HG03025 (cell line): ENCODE measurements around the gene CFAP97D2.
"Not testable (repeated sequence)": the region's sequence is repeated elsewhere in the genome, so short reads cannot be mapped to it uniquely, and the experiment has no call there.

ENCODE experiments used
- ATAC-seq: cut with Tn5 transposase; IDR thresholded peaks from one replicate; pipeline ENCODE4 v1.9.1; 2021; ENCODE audit warnings: mild to moderate bottlenecking, moderate library complexity; ENCODE audit not compliant: unreplicated experiment, low FRiP score

The CFAP97D2 gene

GRCh38 chr13:114263578-114263977 is 84.5 kb downstream of the CFAP97D2 start:
- ATAC-seq: no peak

GRCh38 chr13:114264313-114264712 is 85.3 kb downstream of the CFAP97D2 start:
- not testable (repeated sequence) for ATAC-seq

- no peak for ATAC-seq
These were observed 86.0 kb downstream of the CFAP97D2 start for GRCh38 chr13:114264886-114265611.

GRCh38 chr13:114266241-114266640 is 87.2 kb downstream of the CFAP97D2 start:
- ATAC-seq: no peak

- no peak for ATAC-seq
These were observed 89.6 kb downstream of the CFAP97D2 start for GRCh38 chr13:114268344-114269280.

GRCh38 chr13:114269281-114269770 is 90.3 kb downstream of the CFAP97D2 start:
- no peak for ATAC-seq
